ENCODE results near the gene COX6B2.

COX6B2 gene

DNA sequence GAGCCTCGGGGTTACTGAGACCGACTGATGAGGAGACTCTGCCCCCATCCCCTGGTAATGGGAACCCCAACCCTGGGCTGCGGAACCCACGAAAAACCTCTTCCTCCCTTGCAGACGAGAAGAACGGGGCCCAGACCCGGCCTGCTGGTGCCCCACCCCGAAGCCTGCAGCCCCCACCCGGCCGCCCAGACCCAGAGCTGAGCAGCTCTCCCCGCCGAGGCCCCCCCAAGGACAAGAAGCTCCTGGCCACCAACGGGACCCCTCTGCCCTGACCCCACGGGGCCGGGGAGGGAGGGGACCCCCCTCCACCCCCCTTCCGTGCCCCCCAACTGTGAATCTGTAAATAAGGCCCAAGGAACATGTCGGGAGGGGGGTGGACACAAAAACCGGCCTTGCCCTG is 42.7 kb downstream of the COX6B2 start:
- DNase-seq = no peak

DNA sequence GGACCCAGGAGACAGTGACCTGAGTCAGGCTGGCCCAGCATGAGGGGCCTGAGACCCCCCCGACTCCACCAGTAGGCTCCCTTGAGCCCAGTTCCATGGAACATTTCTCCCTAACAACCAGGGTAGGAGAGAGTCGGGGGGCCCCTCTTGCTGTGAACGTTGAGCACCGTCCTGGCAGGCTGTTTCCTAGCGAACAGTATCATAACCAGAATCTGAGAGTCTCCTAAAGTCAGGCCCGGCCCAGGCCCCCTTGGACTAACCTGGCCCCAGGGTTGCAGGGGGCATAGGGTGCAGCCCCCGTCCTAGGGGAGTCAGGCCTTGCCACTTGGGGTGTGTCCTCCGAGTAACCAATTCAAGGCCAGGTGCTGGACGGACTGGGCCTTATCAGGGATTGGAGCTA is 43.1 kb downstream of the COX6B2 start:
- no peak for DNase-seq

DNA sequence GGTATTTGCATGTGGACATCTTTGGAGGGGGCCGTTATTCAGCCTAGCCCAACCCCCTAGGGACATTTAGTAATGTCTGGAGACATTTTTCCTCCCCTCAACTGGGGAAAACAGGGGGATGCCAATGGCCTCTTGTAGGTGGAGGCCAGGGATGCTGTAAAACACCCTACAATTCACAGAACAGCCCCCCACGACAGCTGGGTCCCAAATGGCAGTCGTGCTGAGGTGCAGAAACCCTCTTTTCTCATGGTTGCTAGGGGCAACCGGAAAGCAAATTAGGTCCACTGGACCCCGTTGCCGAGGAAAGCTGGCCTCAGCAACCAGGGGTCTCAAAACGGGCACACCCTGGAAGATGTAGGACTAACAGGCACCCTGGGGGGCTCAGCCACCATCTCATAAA is 44.0 kb downstream of the COX6B2 start:
- DNase-seq = no peak

DNA sequence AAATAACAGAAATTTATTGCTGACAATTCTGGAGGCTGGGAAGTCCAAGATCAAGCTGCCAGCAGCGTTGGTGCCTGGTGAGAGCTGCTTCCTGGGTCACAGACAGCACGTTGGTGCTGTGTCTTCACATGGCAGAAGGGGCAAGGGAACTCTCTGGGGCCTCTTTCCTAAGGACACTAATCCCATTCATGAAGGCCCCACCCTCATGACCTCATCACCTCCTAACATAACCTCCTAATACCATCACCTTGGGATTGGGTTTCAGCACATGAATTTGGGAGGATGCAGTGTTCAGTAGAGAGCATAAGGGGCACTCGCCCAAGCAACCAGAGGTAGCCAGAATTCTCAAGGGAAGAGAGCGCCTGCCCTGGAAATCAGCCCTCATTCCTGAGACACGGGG is 45.1 kb downstream of the COX6B2 start:
- DNase-seq = no peak

DNA sequence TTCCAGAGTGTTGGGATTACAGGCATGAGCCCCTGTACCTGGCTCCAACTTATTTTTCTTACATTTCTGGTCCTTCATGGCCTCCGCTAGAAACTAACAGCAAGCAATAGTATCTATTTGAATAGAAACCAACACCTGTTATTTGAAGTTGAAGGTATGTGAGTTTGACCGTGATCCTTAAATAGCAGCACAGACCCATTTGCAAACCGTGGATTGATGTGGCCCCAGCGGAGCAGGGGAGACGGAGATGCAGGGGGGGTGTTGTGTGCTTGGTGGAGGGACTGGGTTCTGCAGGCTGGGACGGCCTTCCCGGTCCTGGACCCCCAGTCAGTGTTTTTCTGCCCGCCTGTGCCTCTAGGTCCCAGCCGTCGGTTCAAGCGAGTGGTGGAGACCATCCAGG is 46.2 kb downstream of the COX6B2 start:
- DNase-seq = no peak

DNA sequence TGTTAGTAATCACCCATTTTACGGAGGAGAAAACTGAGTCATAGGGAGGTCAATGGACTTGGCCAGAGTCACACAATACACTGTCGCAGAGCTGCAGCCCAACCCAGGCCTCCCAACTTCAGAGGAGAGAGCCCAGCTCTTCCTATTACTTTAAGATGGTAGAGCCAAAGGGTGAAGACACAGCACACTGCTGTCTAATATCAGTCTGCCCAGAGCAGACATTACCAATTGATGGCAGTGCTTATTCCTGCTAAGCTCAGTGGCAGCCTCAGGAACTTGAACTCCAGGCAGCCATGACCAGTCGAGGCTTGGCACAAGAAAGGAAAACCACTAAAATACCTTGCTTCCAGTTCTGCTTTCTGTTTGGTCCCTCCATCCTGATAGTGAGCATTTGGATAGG is 47.8 kb downstream of the COX6B2 start:
- DNase-seq = no peak

DNA sequence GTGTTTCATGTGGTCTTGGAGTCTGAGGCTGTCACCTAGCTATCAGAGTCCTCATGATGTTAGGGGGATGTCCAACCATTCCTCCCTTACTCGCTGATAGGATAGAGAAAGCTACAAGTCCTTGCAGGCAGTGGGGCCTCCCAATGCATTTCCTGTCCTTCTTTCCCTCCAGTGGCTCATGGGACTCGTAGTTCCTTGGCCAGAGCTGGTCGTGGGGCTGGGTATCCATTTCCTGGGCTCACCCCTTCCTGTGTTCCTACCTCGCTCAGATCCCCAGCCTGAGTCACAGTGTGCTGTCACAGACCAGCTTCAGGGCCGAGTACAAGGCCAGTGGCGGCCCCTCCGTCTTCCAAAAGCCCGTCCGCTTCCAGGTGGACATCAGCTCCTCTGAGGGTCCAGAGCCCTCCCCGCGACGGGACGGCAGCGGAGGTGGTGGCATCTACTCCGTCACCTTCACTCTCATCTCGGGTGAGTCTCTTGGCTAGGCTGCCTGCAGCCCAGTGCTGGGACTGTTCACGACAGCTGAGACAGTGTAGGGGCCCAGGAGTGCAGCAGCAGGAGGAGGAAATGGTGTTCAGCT is 48.4 kb downstream of the COX6B2 start:
- no peak for DNase-seq

DNA sequence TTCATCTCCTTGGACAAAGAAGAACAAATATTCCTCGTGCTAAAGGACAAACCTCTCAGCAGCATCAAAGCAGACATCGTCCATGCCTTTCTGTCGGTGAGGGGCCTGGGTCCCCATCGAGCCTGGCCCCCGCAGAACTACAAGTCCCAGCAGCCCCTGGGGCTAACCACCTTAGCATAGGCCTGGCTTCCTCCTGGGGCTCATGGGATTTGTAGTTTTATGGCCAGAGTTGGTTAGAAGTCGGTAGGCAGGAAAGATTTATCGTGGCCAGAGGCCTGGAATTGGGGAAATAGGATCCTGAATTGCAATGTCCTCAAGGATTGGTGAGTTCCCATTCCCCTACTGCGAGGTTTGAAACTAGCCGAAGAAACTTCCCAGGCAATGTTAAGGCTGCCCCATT is 49.0 kb downstream of the COX6B2 start:
- peak; percentile 12 for DNase-seq

DNA sequence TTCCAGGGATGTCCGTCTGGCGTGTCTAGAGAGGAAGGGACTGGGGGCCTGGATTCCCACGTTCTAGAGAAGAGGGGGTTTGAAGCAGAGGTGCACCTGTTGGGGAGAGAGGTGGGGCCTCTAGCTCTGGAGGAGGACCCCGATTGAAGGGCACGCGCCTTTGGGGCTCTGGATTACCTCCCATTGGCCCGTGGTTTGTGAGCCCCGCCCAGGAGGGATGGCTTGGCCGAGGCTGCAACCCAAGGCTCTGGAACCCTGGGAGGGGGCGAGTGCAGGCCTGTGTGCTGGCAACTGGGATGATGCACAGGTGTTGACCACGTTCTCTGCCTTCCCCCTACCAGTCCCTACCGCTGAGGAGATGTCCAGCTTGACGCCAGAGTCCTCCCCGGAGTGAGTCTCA is 49.5 kb downstream of the COX6B2 start:
- no peak for DNase-seq

DNA sequence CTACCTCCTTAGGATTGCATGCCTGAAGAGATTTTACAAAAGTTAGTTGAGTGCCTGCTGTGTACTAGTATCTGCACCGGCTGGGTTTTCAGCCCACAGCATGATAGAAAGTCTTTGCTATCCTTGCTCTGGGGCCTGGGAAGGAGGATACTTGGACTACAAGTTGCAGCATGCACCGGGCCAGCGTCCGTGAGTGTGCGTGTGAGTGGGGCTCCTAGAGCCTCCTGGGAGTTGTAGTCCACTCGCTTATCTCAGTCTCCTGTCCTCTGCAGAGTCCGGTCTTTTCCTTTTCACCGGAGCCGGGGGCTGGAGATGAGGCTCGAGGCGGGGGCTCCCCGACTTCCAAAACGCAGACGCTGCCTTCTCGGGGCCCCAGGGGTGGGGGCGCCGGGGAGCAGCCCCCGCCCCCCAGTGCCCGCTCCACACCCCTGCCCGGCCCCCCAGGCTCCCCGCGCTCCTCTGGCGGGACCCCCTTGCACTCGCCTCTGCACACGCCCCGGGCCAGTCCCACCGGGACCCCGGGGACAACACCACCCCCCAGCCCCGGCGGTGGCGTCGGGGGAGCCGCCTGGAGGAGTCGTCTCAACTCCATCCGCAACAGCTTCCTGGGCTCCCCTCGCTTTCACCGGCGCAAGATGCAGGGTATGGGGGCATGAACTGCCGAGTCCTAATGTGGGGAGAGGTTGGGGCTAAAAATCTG is 50.1 kb downstream of the COX6B2 start:
- no peak for DNase-seq

DNA sequence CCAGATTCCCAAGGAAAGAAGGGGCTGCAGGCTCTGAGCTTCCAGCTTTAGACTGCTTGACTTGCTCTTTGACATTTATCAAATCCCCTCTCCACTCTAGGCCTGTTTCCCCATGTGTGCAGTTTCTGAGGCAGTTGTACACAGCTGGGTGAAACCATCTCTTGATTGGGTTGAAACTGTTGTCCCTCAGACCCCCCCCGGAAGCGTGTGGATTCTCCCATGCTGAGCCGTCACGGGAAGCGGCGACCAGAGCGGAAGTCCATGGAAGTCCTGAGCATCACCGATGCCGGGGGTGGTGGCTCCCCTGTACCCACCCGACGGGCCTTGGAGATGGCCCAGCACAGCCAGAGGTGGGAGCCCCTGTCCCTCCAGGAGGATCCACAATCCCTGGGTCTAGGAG is 51.0 kb downstream of the COX6B2 start:
- DNase-seq = no peak

DNA sequence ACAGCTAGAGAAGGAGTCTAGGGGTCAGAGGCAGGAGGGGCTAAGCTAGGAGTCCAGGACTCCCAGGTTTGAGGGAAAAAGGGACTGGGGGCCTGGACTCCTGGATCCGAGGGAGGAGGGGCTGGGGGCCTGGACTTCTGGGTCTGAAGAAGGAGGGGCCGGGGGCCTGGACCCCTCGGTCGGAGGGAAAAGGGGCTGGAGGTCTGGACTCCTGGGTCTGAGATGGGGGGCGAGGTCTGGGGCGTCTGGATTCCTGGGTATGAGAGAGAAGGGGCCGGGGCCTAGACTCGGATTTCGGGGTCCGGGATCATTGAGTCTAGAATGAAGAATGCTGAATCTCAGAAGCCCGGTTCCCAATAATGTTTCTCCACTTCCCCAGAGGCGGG is 52.2 kb downstream of the COX6B2 start:
- DNase-seq = no peak

DNA sequence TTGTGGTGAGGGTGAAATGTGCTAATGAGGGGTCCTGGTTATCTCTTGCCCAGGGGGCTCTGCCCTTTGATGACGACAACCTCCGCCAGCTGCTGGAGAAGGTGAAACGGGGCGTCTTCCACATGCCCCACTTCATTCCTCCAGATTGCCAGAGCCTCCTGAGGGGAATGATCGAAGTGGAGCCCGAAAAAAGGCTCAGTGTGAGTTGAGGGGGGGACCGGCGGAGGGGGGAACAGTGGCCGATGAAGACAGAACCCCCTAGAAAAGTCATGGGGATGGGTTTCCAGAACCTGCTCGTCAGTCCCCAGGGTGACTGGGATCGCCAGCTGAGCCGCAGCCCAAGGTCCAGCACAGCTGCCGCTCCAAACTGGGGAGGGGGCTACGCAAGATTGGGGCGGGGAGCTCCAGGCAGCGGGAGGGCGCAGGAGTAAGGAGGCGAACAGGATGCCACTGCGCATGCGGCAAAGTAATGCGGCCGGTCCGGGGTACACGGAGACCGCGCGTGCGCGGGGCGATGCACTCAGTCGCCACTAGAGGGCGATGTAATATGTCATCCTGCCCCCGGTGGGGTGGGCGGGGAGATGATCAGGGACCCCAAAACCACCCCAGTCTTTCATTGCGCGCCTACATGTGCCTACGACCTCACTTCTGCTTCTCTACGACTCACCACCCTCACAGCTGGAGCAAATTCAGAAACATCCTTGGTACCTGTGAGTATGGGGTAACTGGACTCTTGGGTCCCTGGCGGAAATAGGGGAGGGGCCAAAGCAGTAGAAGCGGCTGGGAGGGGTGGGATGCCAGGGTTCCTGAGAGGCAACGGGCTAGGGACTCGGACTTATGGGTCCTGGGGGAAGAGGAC is 52.8 kb downstream of the COX6B2 start:
- peak; percentile 69 for DNase-seq

DNA sequence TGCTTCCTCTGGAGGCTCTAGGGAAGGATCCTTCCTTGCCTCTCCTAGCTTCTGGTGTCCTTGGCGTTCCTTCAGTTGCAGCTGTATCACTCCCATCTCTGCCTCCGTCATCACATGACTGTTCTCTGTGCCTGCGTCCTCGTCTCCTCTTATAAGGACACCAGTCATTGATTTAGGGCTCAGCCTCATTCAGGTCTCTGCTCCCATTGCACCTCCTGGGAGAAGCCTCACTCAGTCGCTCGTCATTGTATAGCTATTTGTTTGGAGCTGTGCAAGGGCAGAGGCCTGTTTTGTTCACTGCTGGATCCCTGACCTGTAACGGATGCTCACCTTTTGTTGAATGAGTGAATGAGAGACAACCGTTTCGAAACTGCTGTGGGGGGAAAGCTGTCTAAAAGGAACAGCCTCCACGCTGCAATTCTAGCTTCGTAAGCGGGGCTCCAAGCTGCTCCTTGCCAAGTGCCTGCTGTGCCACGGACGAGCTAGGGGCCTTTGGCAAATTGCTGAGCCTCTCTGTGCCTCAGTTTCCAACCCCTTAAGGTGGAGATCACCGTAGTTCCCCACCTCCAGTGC is 53.5 kb downstream of the COX6B2 start:
- DNase-seq = no peak

DNA sequence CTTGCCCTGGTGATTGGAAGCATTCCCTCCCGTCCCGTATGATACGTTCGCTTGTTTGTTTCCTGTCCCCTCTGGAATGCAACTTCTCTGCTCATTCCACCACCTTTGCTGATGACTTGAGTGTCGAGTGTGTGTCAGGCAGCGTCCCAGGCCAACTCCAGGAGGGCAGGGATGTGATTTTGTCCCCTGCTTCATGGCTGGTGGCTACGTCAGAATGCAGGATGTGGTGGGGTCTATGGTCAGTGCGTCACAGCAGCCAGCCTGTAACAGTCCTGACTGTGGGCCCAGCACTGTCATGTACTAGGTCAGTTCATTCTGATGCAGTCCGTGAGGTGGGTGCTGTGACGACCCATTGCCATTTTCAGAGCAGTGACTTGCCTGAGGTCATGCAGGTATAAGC is 54.5 kb downstream of the COX6B2 start:
- no peak for DNase-seq
